KBM-7 (cell line): ENCODE measurements around the gene UBE3D.

Experiments
- DNase-seq: peaks from one replicate; pipeline ENCODE4 v3.0.0-alpha.2; 2015
- in situ Hi-C: fragments of 300-500 bp; cut with MboI; formaldehyde crosslinking; loops from 2 replicates; pipeline ENCODE4 v1.14.3; 2020; ENCODE audit warnings: low sequenced_read_pairs, low pct_unique_long_range_greater_than_20kb, mixed read lengths

UBE3D gene

GRCh38 chr6:82988930-82989351 lies 76.7 kb downstream of the UBE3D start:
- peak; percentile 13 for DNase-seq
- in situ Hi-C loops, result no loop called here

- in situ Hi-C loops, result no loop called here
- no peak for DNase-seq
These were observed 77.7 kb downstream of the UBE3D start for GRCh38 chr6:82987951-82988350.

- in situ Hi-C loops, result no loop called here
- no peak for DNase-seq
These were observed 78.2 kb downstream of the UBE3D start for GRCh38 chr6:82987416-82987815.

- in situ Hi-C loops, result no loop called here
- DNase-seq, result no peak
These were observed 80.9 kb downstream of the UBE3D start for GRCh38 chr6:82984720-82985119.

- in situ Hi-C loops, result no loop called here
- DNase-seq, result no peak
These were observed 85.6 kb downstream of the UBE3D start for GRCh38 chr6:82980086-82980485.

GRCh38 chr6:82979657-82980056 lies 86.0 kb downstream of the UBE3D start:
- no peak for DNase-seq
- in situ Hi-C loops, result no loop called here

GRCh38 chr6:82978362-82978945 lies 87.2 kb downstream of the UBE3D start:
- in situ Hi-C loops, result no loop called here
- no peak for DNase-seq

- DNase-seq, result no peak
- in situ Hi-C loops, result no loop called here
These were observed 89.5 kb downstream of the UBE3D start for GRCh38 chr6:82976179-82976578.

GRCh38 chr6:82971877-82972460 lies 93.7 kb downstream of the UBE3D start:
- DNase-seq, result no peak
- in situ Hi-C loops, result no loop called here

GRCh38 chr6:82970839-82971238 lies 94.8 kb downstream of the UBE3D start:
- DNase-seq, result no peak
- in situ Hi-C loops, result no loop called here

- no peak for DNase-seq
- in situ Hi-C loops, result no loop called here
These were observed 96.9 kb downstream of the UBE3D start for GRCh38 chr6:82968708-82969107.

- no peak for DNase-seq
- in situ Hi-C loops, result no loop called here
These were observed 102.3 kb downstream of the UBE3D start for GRCh38 chr6:82963191-82963925.

- no peak for DNase-seq
These were observed 106.2 kb downstream of the UBE3D start for GRCh38 chr6:82959385-82959941.

GRCh38 chr6:82958551-82958950 lies 107.1 kb downstream of the UBE3D start:
- DNase-seq, result no peak
- in situ Hi-C loops, result no loop called here

More at GRCh38 chr6:82959385-82959941, 106.2 kb downstream of the UBE3D start:
- in situ Hi-C loops, result no loop called here

GRCh38 chr6:82957868-82958245 lies 107.8 kb downstream of the UBE3D start:
- no peak for DNase-seq
- in situ Hi-C loops, result no loop called here

- no peak for DNase-seq
- in situ Hi-C loops, result no loop called here
These were observed 108.3 kb downstream of the UBE3D start for GRCh38 chr6:82957171-82957867.

- DNase-seq, result no peak
These were observed 109.8 kb downstream of the UBE3D start for GRCh38 chr6:82955841-82956240.

GRCh38 chr6:82954937-82955577 lies 110.6 kb downstream of the UBE3D start:
- in situ Hi-C loops, result no loop called here
- DNase-seq, result no peak

More at GRCh38 chr6:82955841-82956240, 109.8 kb downstream of the UBE3D start:
- in situ Hi-C loops, result no loop called here

GRCh38 chr6:82954356-82954755 lies 111.3 kb downstream of the UBE3D start:
- in situ Hi-C loops, result no loop called here
- DNase-seq, result no peak
